GM10248 (cell line): Measurements from ENCODE around the gene TTYH3.

Experiments
- CTCF ChIA-PET: fragments of 300-600 bp; sonication (Branson Sonifier 250); formaldehyde crosslinking; extraction: SDS; loops from one replicate; lab custom pipeline; 2021; ENCODE audit warnings: antibody characterized with exemption; lab: Yijun Ruan, JAX
- POLR2A ChIA-PET: fragments of 350-650 bp; sonication (Branson Sonifier 250); formaldehyde crosslinking; extraction: SDS; loops from one replicate; lab custom pipeline; 2020; ENCODE audit warnings: antibody characterized with exemption; lab: Yijun Ruan, JAX
- DNase-seq: peaks from one replicate; pipeline ENCODE4 v3.0.0; 2012; ENCODE audit errors: extremely low spot score
- CTCF ChIP-seq: IDR thresholded peaks from 2 replicates; pipeline ENCODE4 v1.5.1; 2012; ENCODE audit warnings: mild to moderate bottlenecking, low read depth; ENCODE audit errors: extremely low read depth, missing control alignments, control extremely low read depth

Gene TTYH3

DNA sequence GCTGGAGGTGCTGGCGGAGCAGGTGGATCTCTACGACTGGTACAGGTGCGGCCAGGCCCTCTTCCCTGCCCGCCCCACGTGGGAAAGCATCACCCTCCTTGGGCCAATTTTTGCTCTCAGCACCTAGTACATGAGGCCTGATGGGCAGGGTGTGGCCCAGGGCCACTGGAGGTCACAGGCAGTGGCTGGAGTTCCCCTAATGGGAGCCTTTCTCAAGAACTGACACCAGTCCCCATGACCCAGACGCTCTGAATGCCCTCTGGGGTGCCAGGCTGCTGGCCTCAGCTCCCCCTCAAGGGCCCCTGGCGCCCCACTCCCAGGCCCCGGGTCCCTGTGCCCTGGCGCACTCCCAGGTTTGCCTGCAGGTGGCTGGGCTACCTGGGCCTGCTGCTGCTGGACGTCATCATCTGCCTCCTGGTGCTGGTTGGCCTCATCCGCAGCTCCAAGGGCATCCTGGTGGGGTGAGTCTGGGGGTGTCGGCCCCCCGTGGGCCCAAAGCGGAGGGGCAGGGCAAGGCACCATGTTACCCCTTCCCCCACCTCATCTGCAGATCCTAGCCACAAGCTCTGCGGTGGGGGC lies 15.9 kb downstream of the TTYH3 start:
- DNase-seq: no peak
- no peak for TF ChIP-seq CTCF
- ChIA-PET CTCF (no interaction called here), POLR2A (no interaction called here)

GRCh38 chr7:2649139-2649838 lies 17.5 kb downstream of the TTYH3 start:
- CTCF ChIA-PET: interaction anchor here (1.1 to 2.0 kb wide), 3 partner anchors 11 to 61 kb away, joined by 3 to 6 read pairs (median 3); no protein-coding TSS in a partner anchor
- no peak for TF ChIP-seq CTCF
- POLR2A ChIA-PET: no interaction called here
- no peak for DNase-seq

DNA sequence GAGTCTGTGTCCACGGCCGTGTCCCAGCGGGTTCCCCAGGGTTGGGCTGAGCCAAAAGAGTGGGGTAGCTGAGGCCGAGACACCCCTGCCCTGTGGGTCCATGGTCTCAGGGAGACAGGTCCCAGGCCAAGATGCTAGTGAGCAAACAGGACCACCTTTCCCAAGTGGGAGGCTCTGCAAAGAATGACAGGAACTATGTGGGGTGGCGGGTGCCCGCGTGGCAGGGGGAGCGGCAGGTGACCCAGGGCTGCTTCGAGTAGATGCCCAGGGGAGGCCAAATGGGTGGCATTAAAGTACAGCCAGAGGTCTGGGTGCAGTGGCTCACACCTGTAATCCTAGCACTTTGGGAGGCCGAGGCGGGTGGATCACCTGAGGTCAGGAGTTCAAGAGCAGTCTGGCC lies 18.2 kb downstream of the TTYH3 start:
- ChIA-PET CTCF (interaction anchor here (0.7 to 2.0 kb wide), 4 partner anchors 10 to 60 kb away, joined by 3 to 6 read pairs (median 4); no protein-coding TSS in a partner anchor), POLR2A (no interaction called here)
- no peak for TF ChIP-seq CTCF
- DNase-seq: no peak

DNA sequence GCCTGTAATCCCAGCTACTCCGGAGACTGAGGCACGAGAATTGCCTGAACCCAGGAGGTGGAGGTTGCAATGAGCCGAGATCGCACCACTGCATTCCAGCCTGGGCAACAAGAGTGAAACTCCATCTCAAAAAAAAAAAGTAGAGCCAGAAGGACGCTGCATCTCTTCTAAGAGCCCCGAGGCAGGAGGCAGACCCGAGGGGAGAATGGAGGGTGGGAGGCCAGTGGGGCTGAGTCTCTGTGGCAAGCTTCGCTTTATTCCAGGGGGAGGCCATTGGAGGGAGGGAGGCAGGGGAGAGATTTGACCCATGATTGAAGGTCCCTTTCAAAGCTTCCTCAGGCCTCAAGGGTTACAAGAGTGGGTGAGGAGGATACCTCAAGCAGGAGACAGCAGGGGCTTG lies 18.7 kb downstream of the TTYH3 start:
- ChIA-PET POLR2A (no interaction called here), CTCF (interaction anchor here (0.7 to 2.0 kb wide), 5 partner anchors 9 to 60 kb away, joined by 3 to 6 read pairs (median 4); no protein-coding TSS in a partner anchor)
- DNase-seq: no peak

GRCh38 chr7:2651336-2651735 lies 19.6 kb downstream of the TTYH3 start:
- POLR2A ChIA-PET: no interaction called here
- CTCF ChIA-PET: interaction anchor here (1.3 to 2.0 kb wide), 3 partner anchors 8 to 59 kb away, joined by 4 to 6 read pairs (median 4); no protein-coding TSS in a partner anchor
- TF ChIP-seq CTCF: peak; percentile 27
- DNase-seq: no peak

More for the DNA sequence above, 18.7 kb downstream of the TTYH3 start:
- no peak for TF ChIP-seq CTCF

DNA sequence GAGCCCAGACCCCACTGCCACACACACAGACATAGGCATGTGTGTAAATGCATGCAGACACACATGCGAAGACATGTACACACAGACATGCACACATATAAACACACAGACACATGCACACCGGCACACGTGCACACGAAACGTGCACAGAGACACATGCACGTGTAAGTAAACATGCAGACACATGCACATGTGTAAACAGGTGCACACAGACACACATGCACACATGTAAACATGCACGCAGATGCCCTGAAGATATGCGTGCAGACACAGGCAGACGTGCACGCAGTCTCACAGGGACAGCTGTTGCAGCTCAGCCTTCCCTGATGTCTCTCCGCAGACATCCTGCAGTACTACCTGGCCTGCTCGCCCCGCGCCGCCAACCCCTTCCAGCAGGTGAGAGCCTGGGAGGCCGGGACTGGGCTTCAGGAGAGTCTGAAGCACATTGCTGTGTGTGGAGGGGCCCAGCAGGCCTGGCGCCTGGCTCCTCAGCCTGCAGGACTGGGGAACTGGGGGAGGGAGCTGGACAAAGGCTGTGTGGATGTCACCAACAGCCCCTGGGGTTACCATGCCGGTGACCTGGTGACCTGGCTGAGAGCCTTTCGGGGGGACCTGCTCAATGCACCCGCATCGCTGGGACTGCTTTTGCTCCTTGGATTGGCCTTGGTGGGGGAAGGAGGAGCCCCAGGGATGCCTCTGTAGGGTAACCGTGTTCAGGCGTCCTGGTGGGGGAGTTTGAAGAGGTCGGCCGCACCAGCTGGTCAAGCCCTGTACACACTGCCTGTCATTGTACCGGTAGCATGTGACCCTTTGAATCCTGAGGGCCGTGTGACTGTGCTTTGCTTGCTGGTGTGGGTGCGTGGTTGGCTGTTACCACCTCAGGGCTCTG lies 20.3 kb downstream of the TTYH3 start:
- DNase-seq: no peak
- CTCF ChIA-PET: interaction anchor here (1.1 to 2.2 kb wide), 4 partner anchors 7 to 212 kb away, joined by 3 to 9 read pairs (median 4); no protein-coding TSS in a partner anchor

More for the DNA sequence above, 20.3 kb downstream of the TTYH3 start:
- TF ChIP-seq CTCF: no peak
- POLR2A ChIA-PET: no interaction called here
